ENCODE measurements around the gene UNC5B. TPM values are rescaled to one million over a fixed set of nuclear protein-coding genes. Genes with fewer than 3 reads are reported as not detected.

The UNC5B gene
- total and polyA plus RNA-seq, 7 donors, result 1.4 to 12.7 (median 1.8) TPM

DNA sequence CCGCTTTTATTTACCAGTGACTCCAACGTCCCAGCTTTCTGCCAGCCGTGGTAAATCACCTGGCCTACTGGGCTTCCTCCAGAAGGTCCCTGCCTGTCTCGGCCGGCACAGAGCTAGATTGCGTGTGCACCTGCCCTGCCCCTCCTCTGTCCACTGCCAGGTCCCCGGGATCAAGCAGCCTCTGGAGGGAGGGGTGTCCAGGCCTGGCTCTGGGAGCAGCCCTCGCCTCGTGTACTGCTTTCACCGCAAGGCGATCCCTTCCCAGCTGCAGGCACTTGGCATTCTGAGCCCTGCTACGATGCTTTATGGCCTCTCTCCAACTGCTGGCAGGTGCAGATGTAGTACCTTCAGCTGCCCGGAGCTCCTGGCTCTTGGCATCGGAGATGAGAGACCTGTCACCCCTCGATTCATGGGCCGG is 114.1 kb downstream of the UNC5B start:
- no peak for TF ChIP-seq CTCF (IDR thresholded peaks at IDR 0.05)
- no peak for TF ChIP-seq POLR2AphosphoS5 (IDR thresholded peaks at IDR 0.05)
- no peak for TF ChIP-seq POLR2A (IDR thresholded peaks at IDR 0.05)
- TF ChIP-seq EP300 (IDR thresholded peaks at IDR 0.05), result no peak
- 22 to 70% methylated on average over 16 of the region's 16 CpGs for WGBS, 2 donors
- Histone ChIP-seq H3K4me1 (no peaks in the 10 kb centered on the region), H3K9me3 (no peaks in the 10 kb centered on the region), H3K4me3 (no peak overlapping the region), H3K36me3 (peaks cover 0 to 57% (median 2%) of the 10 kb centered on the region in 4 donors), H3K27me3 (no peaks in the 10 kb centered on the region), H3K27ac (no peak overlapping the region)
- intact Hi-C loops (cut with DNase I), result no loop called here
- DNase-seq, result no peak

DNA sequence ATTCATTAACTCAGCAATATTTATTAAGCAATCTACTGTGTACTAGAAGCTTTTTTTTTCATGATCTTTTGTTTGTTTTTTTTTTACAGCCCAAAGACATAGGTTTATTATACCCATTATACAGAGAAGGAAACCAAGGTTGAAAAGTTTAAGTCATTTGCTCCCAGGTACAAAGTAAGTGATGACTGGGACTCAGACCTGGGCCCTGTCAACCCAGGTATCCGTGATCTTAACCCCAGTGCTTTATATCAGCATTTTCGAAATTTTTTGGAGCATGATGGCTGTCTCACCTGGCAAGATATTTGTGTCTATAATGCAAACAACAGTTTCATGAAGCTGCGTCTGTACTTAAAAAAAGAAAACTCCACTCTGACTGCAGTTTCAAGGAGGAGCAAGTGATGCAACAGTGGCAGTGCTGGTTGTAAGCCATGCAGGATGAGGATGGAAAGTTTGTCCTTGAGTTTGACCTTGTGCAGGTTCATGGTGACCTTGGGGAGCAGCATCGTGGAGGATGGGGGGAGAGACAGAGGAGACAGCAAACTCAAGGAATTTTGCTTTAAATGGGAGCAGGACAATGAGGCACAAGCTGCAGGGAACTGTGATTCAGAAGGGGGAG is 118.5 kb downstream of the UNC5B start:
- no peaks in the 10 kb centered on the region for H3K9me3 ChIP-seq
- no peak for DNase-seq
- TF ChIP-seq CTCF (IDR thresholded peaks at IDR 0.05) (no peak), POLR2AphosphoS5 (IDR thresholded peaks at IDR 0.05) (no peak), POLR2A (IDR thresholded peaks at IDR 0.05) (no peak), EP300 (IDR thresholded peaks at IDR 0.05) (no peak)
- H3K36me3 ChIP-seq, result peaks cover 0 to 28% (median 0%) of the 10 kb centered on the region in 4 donors
- intact Hi-C loops (cut with DNase I), result no loop called here
- H3K4me3 ChIP-seq, result no peak overlapping the region
- no peaks in the 10 kb centered on the region for H3K4me1 ChIP-seq
- H3K27ac ChIP-seq, result no peak overlapping the region
- H3K27me3 ChIP-seq, result no peaks in the 10 kb centered on the region
- WGBS, 2 donors, result 75 to 81% methylated on average over 4 of the region's 4 CpGs

- H3K9me3 ChIP-seq, result no peaks in the 10 kb centered on the region
- DNase-seq, result no peak
- H3K27ac ChIP-seq, result no peak overlapping the region
- TF ChIP-seq POLR2A (IDR thresholded peaks at IDR 0.05) (no peak), CTCF (IDR thresholded peaks at IDR 0.05) (no peak), POLR2AphosphoS5 (IDR thresholded peaks at IDR 0.05) (no peak), EP300 (IDR thresholded peaks at IDR 0.05) (no peak)
- H3K36me3 ChIP-seq, result peaks cover 0 to 19% (median 0%) of the 10 kb centered on the region in 4 donors
- intact Hi-C loops (cut with DNase I), result no loop called here
- WGBS, 2 donors, result 39 to 77% methylated on average over 4 of the region's 4 CpGs
- no peak overlapping the region for H3K4me3 ChIP-seq
- H3K27me3 ChIP-seq, result no peaks in the 10 kb centered on the region
- H3K4me1 ChIP-seq, result no peaks in the 10 kb centered on the region
Observed at GRCh38 chr10:71331736-71332135, 119.4 kb downstream of the UNC5B start.

- no peak overlapping the region for H3K27ac ChIP-seq
- no peak for DNase-seq
- intact Hi-C loops (cut with DNase I), result no loop called here
- H3K4me3 ChIP-seq, result no peak overlapping the region
- WGBS, 2 donors, result 92 to 94% methylated on average over 5 of the region's 5 CpGs
- H3K9me3 ChIP-seq, result no peaks in the 10 kb centered on the region
- no peaks in the 10 kb centered on the region for H3K27me3 ChIP-seq
- H3K36me3 ChIP-seq, result peaks cover 0 to 16% (median 0%) of the 10 kb centered on the region in 4 donors
- no peak for TF ChIP-seq CTCF (IDR thresholded peaks at IDR 0.05)
- no peak for TF ChIP-seq POLR2A (IDR thresholded peaks at IDR 0.05)
- TF ChIP-seq POLR2AphosphoS5 (IDR thresholded peaks at IDR 0.05), result no peak
- no peak for TF ChIP-seq EP300 (IDR thresholded peaks at IDR 0.05)
- H3K4me1 ChIP-seq, result no peaks in the 10 kb centered on the region
Observed at GRCh38 chr10:71332466-71332865, 120.1 kb downstream of the UNC5B start.

Data from sigmoid colon (tissue), 7 donors.